Neutrophil (primary cell): ENCODE results near the gene UBL4B.

Experiments used
- H3K27ac ChIP-seq: fragments of 200-600 bp; sonication (generic); 2 replicates; pipeline ENCODE4 v1.5.1; 2016; ENCODE audit warnings: mild to moderate bottlenecking, moderate library complexity
- H3K27me3 ChIP-seq: fragments of 200-600 bp; sonication (generic); 2 replicates; pipeline ENCODE4 v1.6.0; 2016; ENCODE audit warnings: mild to moderate bottlenecking
- H3K36me3 ChIP-seq: fragments of 200-600 bp; sonication (generic); 2 replicates; pipeline ENCODE4 v1.5.1; 2017
- H3K4me1 ChIP-seq, 2 experiments: fragments of 200-600 bp in 1 of 2; sonication (generic) in 1 of 2; 1 replicate in 1 of 2; 2 replicates in 1 of 2; pipeline versions ENCODE4 v1.5.1 to v1.6.1; 2013 to 2016; ENCODE audit warnings: low read depth in 1 of 2, low read length in 1 of 2, mild to moderate bottlenecking in 1 of 2, moderate library complexity in 1 of 2; ENCODE audit not compliant: control insufficient read depth in 1 of 2, insufficient read depth in 1 of 2
- H3K4me3 ChIP-seq, 2 experiments: fragments of 200-600 bp in 1 of 2; sonication (generic) in 1 of 2; 1 replicate in 1 of 2; 2 replicates in 1 of 2; pipeline ENCODE4 v1.5.1; 2013 to 2016; ENCODE audit warnings: low read depth in 1 of 2, low read length in 1 of 2, mild to moderate bottlenecking in 1 of 2, moderate library complexity in 1 of 2
- H3K9me3 ChIP-seq: fragments of 200-600 bp; sonication (generic); 2 replicates; pipeline ENCODE4 v1.5.1; 2016
- TF ChIP-seq, protein P1 (sequence below): fragments of 200-600 bp; sonication (generic); IDR thresholded peaks from 2 replicates; pipeline ENCODE4 v1.5.1; 2016; ENCODE audit warnings: antibody characterized with exemption

UBL4B gene

DNA sequence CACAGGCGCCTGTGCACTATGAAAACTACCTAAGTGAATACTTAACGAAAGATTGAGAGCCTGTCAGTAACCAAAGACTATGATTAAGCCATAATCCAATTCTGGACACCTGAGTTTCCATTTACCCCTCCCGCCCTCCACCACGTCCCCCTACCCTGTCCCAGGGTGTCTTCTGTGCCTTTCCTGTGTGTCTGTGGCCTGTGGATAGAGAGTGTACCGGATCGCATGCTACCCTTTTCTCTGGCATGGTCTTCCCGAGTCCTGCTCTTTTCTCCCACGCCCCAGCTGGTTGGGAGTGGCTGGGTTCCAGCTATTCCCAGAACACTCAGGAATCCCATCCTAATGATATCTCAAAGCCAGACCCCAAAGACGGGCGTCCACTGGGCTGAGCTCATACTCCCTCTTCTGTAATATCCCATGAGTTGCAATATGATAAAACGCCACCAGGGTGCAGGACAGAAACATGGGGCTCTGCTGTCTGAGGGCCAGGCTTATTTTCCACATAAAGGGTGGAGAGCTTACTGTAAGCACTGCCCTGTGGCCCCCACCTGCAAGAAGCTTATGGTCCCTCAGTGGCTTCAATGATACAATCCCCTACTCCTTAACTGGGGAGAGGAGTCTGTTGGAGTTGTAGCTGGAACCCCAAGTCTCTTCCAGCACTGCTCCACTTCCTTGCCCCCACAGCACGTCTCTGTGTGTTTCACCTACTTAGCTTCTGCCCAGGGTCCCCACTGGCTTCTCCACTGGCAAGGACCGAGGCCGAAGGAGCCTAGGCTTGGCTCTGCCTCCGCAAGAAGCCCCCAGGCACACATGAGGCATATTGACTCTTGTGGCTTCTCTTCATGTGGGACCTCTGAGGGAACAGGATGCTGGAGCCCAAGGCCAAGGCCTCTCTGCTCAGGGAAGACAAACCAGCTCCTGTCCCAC lies 24.2 kb upstream of the UBL4B start:
- Histone ChIP-seq H3K27me3 (peaks cover 79% of the 10 kb centered on the region), H3K27ac (no peak overlapping the region), H3K4me3 (no peak overlapping the region), H3K36me3 (no peaks in the 10 kb centered on the region), H3K4me1 (peaks cover 17% of the 10 kb centered on the region in 2 experiments), H3K9me3 (no peaks in the 10 kb centered on the region)
- TF ChIP-seq, protein P1, sequence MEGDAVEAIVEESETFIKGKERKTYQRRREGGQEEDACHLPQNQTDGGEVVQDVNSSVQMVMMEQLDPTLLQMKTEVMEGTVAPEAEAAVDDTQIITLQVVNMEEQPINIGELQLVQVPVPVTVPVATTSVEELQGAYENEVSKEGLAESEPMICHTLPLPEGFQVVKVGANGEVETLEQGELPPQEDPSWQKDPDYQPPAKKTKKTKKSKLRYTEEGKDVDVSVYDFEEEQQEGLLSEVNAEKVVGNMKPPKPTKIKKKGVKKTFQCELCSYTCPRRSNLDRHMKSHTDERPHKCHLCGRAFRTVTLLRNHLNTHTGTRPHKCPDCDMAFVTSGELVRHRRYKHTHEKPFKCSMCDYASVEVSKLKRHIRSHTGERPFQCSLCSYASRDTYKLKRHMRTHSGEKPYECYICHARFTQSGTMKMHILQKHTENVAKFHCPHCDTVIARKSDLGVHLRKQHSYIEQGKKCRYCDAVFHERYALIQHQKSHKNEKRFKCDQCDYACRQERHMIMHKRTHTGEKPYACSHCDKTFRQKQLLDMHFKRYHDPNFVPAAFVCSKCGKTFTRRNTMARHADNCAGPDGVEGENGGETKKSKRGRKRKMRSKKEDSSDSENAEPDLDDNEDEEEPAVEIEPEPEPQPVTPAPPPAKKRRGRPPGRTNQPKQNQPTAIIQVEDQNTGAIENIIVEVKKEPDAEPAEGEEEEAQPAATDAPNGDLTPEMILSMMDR: no peak

DNA sequence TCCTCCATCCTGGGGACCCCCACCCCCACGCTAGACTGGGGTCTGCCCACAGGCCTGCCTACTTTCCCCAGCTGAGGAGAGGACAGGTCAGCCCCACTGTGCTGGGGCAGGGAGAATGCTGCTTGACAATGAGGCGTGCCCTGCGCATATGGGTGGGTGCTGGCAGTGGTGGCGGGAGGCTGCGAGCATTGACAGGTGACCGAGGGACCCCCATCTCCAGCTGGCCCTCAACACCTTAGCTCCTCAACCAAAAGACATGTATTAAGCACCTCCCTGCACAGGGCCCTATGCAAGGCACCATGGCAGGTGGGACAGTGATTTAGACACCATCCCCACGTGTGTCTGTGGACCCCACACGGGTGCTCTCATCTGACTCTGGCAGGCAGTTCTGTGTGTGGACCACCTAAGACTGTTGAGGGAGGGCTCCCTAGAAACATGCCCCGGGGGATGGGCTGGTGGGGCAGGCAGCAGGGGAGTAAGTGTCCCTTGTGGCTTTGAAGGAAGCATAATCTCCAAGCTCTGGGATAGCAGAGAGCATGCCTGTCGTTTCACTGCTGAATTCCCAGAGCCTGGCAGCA lies 23.4 kb upstream of the UBL4B start:
- TF ChIP-seq, protein P1: no peak
- H3K27me3 ChIP-seq: peaks cover 79% of the 10 kb centered on the region
- H3K4me3 ChIP-seq: no peak overlapping the region
- H3K27ac ChIP-seq: no peak overlapping the region
- no peaks in the 10 kb centered on the region for H3K36me3 ChIP-seq
- no peaks in the 10 kb centered on the region for H3K9me3 ChIP-seq
- peaks cover 9 to 10% of the 10 kb centered on the region in 2 experiments for H3K4me1 ChIP-seq

DNA sequence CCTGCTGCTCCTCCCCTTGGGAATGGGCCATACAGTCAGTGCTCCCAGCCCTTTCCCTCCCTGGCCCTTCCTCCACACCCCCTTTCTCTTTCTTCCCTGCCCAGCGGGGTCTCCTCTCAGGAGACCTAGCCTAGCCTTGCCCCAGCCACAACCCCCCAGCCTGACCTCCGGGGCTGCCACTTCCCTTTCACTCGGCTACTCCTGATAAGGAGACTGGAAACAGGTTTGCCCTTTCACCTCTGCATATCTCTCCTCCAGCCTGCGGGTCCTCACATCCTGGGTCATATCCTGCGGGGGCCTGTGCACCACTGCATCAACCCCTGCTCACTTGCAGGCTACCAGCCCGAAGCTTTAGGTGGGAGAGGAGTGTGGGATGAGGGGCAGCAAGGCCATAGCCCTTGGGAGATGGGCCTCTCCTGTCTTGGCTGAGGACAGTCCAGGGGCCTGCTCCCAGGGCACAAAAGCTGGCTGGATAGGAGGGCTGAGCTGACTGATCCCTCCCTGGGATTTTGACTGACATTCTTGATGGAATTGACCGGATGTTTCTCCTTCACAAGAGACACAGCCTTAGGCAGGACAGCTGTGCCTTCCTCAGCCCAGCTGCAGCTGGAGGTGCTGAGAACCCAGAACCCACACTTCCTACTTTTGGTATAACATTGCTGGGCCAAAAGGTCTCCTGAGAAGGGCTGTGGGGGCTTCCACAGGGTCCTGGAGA lies 22.5 kb upstream of the UBL4B start:
- Histone ChIP-seq H3K4me1 (peaks cover under 1% of the 10 kb centered on the region in 2 experiments), H3K4me3 (no peak overlapping the region), H3K9me3 (no peaks in the 10 kb centered on the region), H3K27ac (no peak overlapping the region), H3K27me3 (peaks cover 79% of the 10 kb centered on the region), H3K36me3 (no peaks in the 10 kb centered on the region)
- TF ChIP-seq, protein P1: no peak

DNA sequence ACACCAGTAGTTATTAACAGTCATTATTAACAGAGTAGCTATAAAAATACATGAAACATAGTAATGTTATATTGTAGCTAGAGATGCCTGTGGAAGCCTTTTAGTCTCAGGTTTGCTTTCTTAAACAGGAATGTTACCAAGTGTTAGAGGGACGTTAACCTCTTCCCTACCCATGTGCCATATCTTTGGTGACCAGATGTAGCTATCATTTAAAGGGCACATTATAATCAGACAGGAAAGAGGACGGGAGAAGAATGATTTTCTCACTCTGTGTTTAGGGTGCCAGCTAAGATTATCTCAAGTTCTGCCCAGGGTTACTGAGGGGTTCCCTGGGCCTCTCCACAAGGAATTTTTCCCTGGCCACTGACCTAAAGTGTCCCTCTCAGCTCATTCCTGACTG lies 20.9 kb upstream of the UBL4B start:
- H3K4me1 ChIP-seq: no peaks in the 10 kb centered on the region
- no peak overlapping the region for H3K27ac ChIP-seq
- H3K27me3 ChIP-seq: peaks cover 70% of the 10 kb centered on the region
- no peak overlapping the region for H3K4me3 ChIP-seq
- TF ChIP-seq, protein P1: no peak
- no peaks in the 10 kb centered on the region for H3K9me3 ChIP-seq
- no peaks in the 10 kb centered on the region for H3K36me3 ChIP-seq

DNA sequence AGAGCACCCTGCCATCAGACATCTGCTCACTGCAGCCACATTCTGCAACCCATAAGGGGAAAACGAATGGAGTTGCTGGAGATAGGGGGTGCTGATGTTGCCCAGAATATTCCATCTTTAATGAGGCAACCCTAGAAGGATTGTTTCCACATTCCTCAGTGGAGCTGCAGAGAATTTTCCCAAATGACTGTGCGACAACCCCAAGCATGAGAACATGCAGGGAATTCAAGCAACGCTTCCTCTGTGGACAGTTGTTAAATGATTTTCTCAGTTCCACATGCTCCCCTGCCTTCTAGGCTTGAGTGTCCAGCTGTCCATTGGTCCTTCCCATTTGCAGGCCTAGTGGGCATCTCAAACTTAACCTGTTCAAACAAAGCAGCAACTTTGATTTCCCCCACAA lies 20.5 kb upstream of the UBL4B start:
- Histone ChIP-seq H3K36me3 (no peaks in the 10 kb centered on the region), H3K9me3 (no peaks in the 10 kb centered on the region), H3K4me3 (no peak overlapping the region), H3K27ac (no peak overlapping the region), H3K27me3 (peaks cover 66% of the 10 kb centered on the region), H3K4me1 (no peaks in the 10 kb centered on the region)
- TF ChIP-seq, protein P1: no peak
